ENCODE measurements around the gene BAIAP3. TPM values are rescaled to one million over a fixed set of nuclear protein-coding genes. Genes with fewer than 3 reads are reported as not detected.

The BAIAP3 gene
- total and polyA plus RNA-seq, 2 experiments from 2014 or later, result 5.2 to 13.0 TPM

DNA sequence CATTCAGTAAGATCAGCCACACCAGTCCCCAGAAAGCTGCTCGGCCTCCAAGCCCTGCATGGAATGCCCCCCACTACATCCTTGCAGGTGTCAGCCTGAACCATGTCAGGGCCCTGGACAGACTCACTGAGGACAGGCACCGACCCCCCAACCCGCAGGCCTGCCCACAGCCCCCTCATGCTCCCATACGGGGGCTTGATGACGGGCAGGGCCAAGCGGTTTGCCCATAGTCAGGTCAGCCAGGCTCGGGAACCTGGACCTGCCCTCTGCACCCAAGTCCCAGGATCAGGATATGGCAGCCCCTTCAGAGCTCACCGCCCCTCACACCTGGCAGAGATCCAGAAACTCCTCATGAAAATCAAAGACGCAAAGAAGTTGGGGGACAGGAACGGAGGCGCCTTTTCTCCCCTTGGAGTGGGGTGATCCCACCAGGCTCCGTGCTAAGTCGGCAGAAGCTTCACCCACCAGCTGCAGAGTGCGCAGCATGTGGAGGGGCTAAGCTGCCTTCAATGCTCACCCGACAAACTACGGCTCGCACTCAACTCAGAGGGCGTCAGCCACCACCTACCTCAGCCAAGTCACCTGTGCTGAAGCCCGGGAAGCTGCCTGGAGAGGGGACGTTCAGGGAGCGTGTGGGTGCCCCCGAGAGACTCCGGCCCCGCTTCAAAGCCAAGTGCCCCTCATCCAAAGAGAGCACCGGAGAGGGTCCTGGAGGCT, 44.8 kb downstream of the BAIAP3 start (continued):
- TF ChIP-seq, protein P1, sequence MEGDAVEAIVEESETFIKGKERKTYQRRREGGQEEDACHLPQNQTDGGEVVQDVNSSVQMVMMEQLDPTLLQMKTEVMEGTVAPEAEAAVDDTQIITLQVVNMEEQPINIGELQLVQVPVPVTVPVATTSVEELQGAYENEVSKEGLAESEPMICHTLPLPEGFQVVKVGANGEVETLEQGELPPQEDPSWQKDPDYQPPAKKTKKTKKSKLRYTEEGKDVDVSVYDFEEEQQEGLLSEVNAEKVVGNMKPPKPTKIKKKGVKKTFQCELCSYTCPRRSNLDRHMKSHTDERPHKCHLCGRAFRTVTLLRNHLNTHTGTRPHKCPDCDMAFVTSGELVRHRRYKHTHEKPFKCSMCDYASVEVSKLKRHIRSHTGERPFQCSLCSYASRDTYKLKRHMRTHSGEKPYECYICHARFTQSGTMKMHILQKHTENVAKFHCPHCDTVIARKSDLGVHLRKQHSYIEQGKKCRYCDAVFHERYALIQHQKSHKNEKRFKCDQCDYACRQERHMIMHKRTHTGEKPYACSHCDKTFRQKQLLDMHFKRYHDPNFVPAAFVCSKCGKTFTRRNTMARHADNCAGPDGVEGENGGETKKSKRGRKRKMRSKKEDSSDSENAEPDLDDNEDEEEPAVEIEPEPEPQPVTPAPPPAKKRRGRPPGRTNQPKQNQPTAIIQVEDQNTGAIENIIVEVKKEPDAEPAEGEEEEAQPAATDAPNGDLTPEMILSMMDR (conservative IDR thresholded peaks at IDR 0.05; ENCODE audit: low read depth in 2 of 2), result no peak
- TF ChIP-seq EZH2phosphoT487 (IDR thresholded peaks at IDR 0.05; ENCODE audit: unreplicated experiment), result no peak
- TF ChIP-seq ZNF331 (CRISPR knock-in tag; IDR thresholded peaks at IDR 0.05; ENCODE audit: low read depth), result no peak

DNA sequence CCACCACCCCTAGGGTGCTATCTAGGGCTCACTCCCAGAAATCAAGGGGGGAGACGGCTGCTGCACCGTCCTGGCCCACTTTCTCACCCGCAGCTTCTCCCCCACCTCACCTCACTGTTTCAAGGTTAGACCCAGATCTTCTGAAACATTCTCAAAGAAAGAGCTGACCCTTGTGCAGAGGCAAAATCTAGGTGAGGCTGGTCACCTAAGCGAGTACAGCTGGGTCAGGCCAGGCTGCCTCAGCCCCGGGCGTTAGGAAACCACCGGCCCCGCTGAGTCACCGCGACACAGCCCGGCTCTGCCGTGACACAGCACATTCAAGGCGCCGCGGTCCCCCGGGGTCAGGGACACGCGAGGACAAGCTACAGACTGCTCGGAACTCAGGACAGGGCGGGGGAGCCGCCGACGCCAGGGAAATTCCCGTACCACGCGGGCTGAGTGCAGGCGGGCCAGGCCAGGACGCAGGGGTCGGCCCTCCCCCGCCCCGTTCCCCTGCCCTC, 45.4 kb downstream of the BAIAP3 start:
- H3K9me3 Mint-ChIP-seq, result no peaks in the 10 kb centered on the region
- H3K4me2 ChIP-seq, result peak overlapping the region; percentile 91

DNA sequence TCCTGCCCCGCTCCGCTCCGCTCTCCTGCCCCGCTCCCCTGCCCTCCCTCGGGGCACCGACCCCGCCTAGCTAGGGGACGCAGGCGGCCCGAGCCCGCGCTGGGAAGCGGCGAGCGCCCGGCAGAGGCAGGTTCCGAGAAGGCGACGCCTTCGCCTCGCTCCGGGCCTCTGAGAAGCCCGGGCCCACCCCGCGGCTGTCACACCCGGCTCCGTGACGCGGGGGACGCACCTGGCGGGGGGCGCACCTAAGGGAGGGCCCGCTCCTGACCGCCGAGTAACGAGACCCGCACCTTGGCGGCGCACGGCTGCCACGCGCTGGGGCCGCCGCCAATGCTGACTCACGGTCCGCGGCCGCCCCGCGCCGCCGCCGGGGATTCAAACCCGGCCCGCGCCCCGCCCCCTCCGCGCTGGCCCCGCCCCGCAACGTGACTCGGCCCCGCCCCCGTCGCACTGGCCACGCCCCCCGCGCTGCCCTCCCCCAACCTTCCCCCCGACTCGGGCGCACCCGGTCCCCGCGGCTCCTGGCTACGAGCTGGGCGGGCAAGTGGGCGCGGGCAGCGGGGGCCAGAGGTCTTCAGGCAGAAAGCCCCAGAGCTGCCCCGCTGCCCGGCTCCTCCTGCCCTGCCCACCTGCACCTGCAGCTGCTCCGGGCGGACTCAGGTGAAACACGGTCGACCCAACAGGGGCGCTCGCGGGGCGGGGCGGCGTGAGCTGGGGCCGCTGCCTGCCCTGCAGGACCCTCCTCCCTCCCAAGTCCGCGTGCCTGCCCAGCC, 46.0 kb downstream of the BAIAP3 start:
- Histone ChIP-seq H2AFZ (peak overlapping the region; percentile 63), H3K27ac (ENCODE audit: low read depth) (no peak overlapping the region), H3K9me2 (ENCODE audit: insufficient read depth) (no peaks in the 10 kb centered on the region), H3K4me1 (ENCODE audit: insufficient read depth) (peaks cover 16% of the 10 kb centered on the region), H3K4me2 (peak overlapping the region; percentile 91), H4K20me1 (replicated peaks; ENCODE audit: insufficient read depth) (peaks cover 6% of the 10 kb centered on the region), H3K36me3 (ENCODE audit: insufficient read depth) (no peaks in the 10 kb centered on the region), H3K79me2 (replicated peaks; ENCODE audit: insufficient read depth) (peaks cover 25% of the 10 kb centered on the region), H3F3A (replicated peaks; ENCODE audit: low read depth) (peaks cover 4% of the 10 kb centered on the region), H3K27me3 (ENCODE audit: insufficient read depth) (no peaks in the 10 kb centered on the region), H3K4me3 (peak overlapping the region; percentile 86)
- Mint-ChIP-seq H3K9me3 (no peaks in the 10 kb centered on the region), H3K4me3 (peak overlapping the region; percentile 86), H3K27ac (peak overlapping the region; percentile 77; the same call in 1 of the 2 replicates), H3K27me3 (ENCODE audit: insufficient read depth, low read depth, poor library complexity) (peaks cover 10% of the 10 kb centered on the region), H3K36me3 (ENCODE audit: low read depth) (peaks cover 5% of the 10 kb centered on the region; the same call in 1 of the 3 replicates), H3K4me1 (peaks cover 16% of the 10 kb centered on the region)
- ATAC-seq, result peak; percentile 75
- DNase-seq (ENCODE audit: low spot score), result peak; percentile 83
- TF ChIP-seq, protein P2, sequence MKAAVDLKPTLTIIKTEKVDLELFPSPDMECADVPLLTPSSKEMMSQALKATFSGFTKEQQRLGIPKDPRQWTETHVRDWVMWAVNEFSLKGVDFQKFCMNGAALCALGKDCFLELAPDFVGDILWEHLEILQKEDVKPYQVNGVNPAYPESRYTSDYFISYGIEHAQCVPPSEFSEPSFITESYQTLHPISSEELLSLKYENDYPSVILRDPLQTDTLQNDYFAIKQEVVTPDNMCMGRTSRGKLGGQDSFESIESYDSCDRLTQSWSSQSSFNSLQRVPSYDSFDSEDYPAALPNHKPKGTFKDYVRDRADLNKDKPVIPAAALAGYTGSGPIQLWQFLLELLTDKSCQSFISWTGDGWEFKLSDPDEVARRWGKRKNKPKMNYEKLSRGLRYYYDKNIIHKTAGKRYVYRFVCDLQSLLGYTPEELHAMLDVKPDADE (IDR thresholded peaks at IDR 0.05), result no peak
- TF ChIP-seq, protein P1 (conservative IDR thresholded peaks at IDR 0.05; ENCODE audit: low read depth in 2 of 2), result 0 out of 4 replicates have a peak, but pooled peaks of 1 of the 2 experiments have one; percentile 7
- TF ChIP-seq CREB1 (CRISPR knock-in tag; IDR thresholded peaks at IDR 0.05; ENCODE audit: low read depth) (no peak), POLR2AphosphoS5 (IDR thresholded peaks at IDR 0.05; ENCODE audit: low read depth) (peak; percentile 69)

More for the DNA sequence above, 45.4 kb downstream of the BAIAP3 start:
- Mint-ChIP-seq H3K36me3 (ENCODE audit: low read depth) (peaks cover 5% of the 10 kb centered on the region; the same call in 1 of the 3 replicates), H3K27me3 (ENCODE audit: insufficient read depth, low read depth, poor library complexity) (peaks cover 10% of the 10 kb centered on the region), H3K27ac (peak overlapping the region; percentile 94), H3K4me1 (peaks cover 16% of the 10 kb centered on the region), H3K4me3 (peak overlapping the region; percentile 90)
- no peak for TF ChIP-seq ZNF114 (CRISPR knock-in tag; IDR thresholded peaks at IDR 0.05)
- no peak for TF ChIP-seq CREB1 (CRISPR knock-in tag; IDR thresholded peaks at IDR 0.05; ENCODE audit: low read depth)
- TF ChIP-seq EZH2phosphoT487 (IDR thresholded peaks at IDR 0.05; ENCODE audit: unreplicated experiment), result no peak
- TF ChIP-seq ZNF331 (CRISPR knock-in tag; IDR thresholded peaks at IDR 0.05; ENCODE audit: low read depth), result no peak
- no peak for TF ChIP-seq NANOG (IDR thresholded peaks at IDR 0.05; ENCODE audit: borderline replicate concordance)
- TF ChIP-seq JUNB (IDR thresholded peaks at IDR 0.05; ENCODE audit: unreplicated experiment), result no peak
- TF ChIP-seq, protein P2 (IDR thresholded peaks at IDR 0.05), result no peak
- H3K4me3 ChIP-seq, result peak overlapping the region; percentile 86
- H3K27ac ChIP-seq (ENCODE audit: low read depth), result no peak overlapping the region
- H2AFZ ChIP-seq, result no peak overlapping the region
- H4K20me1 ChIP-seq (replicated peaks; ENCODE audit: insufficient read depth), result peaks cover 6% of the 10 kb centered on the region
- no peaks in the 10 kb centered on the region for H3K9me2 ChIP-seq (ENCODE audit: insufficient read depth)
- peak; percentile 52 for DNase-seq (ENCODE audit: low spot score)
- H3K4me1 ChIP-seq (ENCODE audit: insufficient read depth), result peaks cover 16% of the 10 kb centered on the region
- H3K36me3 ChIP-seq (ENCODE audit: insufficient read depth), result no peaks in the 10 kb centered on the region
- H3F3A ChIP-seq (replicated peaks; ENCODE audit: low read depth), result peaks cover 4% of the 10 kb centered on the region
- ATAC-seq, result peak; percentile 34
- H3K79me2 ChIP-seq (replicated peaks; ENCODE audit: insufficient read depth), result peaks cover 25% of the 10 kb centered on the region
- H3K27me3 ChIP-seq (ENCODE audit: insufficient read depth), result no peaks in the 10 kb centered on the region

Measured in GM23338 (cell line).